Right lobe of liver (tissue), 6 donors: ENCODE results near the gene EXD3. TPM values are rescaled to one million over a fixed set of nuclear protein-coding genes. Genes with fewer than 3 reads are reported as not detected.

Experiments
- ATAC-seq, 4 donors: fragments of 200-7000 bp; cut with Tn5 transposase; one replicate each; pipeline ENCODE4 v1.9.1; 2020; ENCODE audit warnings: mild to moderate bottlenecking in 4 of 4, moderate library complexity in 4 of 4
- DNase-seq, 3 donors: peaks; one replicate each; pipeline ENCODE4 v3.0.0-alpha.2; 2020
- H3K27ac ChIP-seq, 3 donors: fragments of 200-600 bp; one replicate each; pipeline ENCODE4 v1.8.0; 2022
- H3K27me3 ChIP-seq, 2 donors: fragments of 200-600 bp; one replicate each; pipeline ENCODE4 v1.8.0; 2022
- H3K36me3 ChIP-seq, 4 donors: fragments of 200-600 bp; sonication (generic) in 1 of 4; one replicate each; pipeline versions ENCODE4 v1.5.1 to v1.8.0; 2017 to 2022; ENCODE audit warnings: control low read depth in 1 of 4
- H3K4me1 ChIP-seq, 4 donors: fragments of 200-600 bp; sonication (generic) in 1 of 4; one replicate each; pipeline versions ENCODE4 v1.5.1 to v1.8.0; 2017 to 2022; ENCODE audit warnings: control low read depth in 1 of 4
- H3K4me3 ChIP-seq, 3 donors: fragments of 200-600 bp; one replicate each; pipeline ENCODE4 v1.8.0; 2022
- H3K9me3 ChIP-seq, 4 donors: fragments of 200-600 bp; sonication (generic) in 1 of 4; one replicate each; pipeline versions ENCODE4 v1.5.1 to v1.8.0; 2017 to 2022; ENCODE audit warnings: control low read depth in 1 of 4
- CTCF ChIP-seq, 4 donors: fragments of 200-600 bp in 3 of 4; fragments of 450-650 bp in 1 of 4; IDR thresholded peaks; one replicate each; pipeline versions ENCODE4 v1.5.1 to v1.8.0; 2016 to 2022; ENCODE audit warnings: antibody characterized with exemption in 4 of 4, mild to moderate bottlenecking in 2 of 4
- POLR2A ChIP-seq: fragments of 450-650 bp; IDR thresholded peaks from one replicate; pipeline ENCODE4 v1.6.1; 2017; ENCODE audit warnings: antibody characterized with exemption, mild to moderate bottlenecking
- WGBS: methylation state at CpG from one replicate; pipeline ENCODE4 v1.1.6; 2018; ENCODE audit warnings: low coverage, low lambda C conversion rate; ENCODE audit not compliant: insufficient coverage; ENCODE audit errors: missing lambda C conversion rate; 5-methylcytosine and 5-hydroxymethylcytosine counted together
- intact Hi-C, 2 donors: fragments of 100-400 bp; cut with DNase I; formaldehyde crosslinking; loops; one replicate each; pipeline versions ENCODE4 v1.11.2 to v1.14.1; 2022
- total RNA-seq, 6 experiments: library from RNA; depleted of rRNA in 2 of 6; stranded (reverse); fragments of >200 nt in 2 of 6; fragmentation: NEBNext Ultra II Directional in 3 of 6; extraction: Animal tissue kit (Norgen Biotek cat#: 25700) in 3 of 6; gene quantifications; one replicate each; pipeline versions ENCODE4 v1.1.0 to v1.2.4, GENCODE V29; 2016 to 2023
- donor health status: DM: no; HTN: yes; CAD: no.
- donor health status: DM: no; HTN: no; CAD: no.
- donor health status: DM: no; HTN: no; CAD: no.
- donor health status: DM: no; HTN: yes; CAD: no.
- donor health status: DM: no; HTN: yes; CAD: no.

Gene EXD3
- total RNA-seq, 6 experiments from 2014 or later, result 3.3 to 14.4 (median 10.6) TPM

- intact Hi-C loops, result loop anchor here in 1 of 2 donors (10.0 kb wide), 1 partner anchor 95 kb away; no protein-coding TSS in a partner anchor
- no peak for TF ChIP-seq POLR2A
- TF ChIP-seq CTCF (IDR thresholded peaks at IDR 0.05), result no peak
- no peak for ATAC-seq
Measured at GRCh38 chr9:137309368-137310188, 113.4 kb downstream of the EXD3 start.

GRCh38 chr9:137308057-137308619 lies 114.8 kb downstream of the EXD3 start:
- TF ChIP-seq CTCF (IDR thresholded peaks at IDR 0.05) (no peak), POLR2A (no peak)
- H3K9me3 ChIP-seq, result no peaks in the 10 kb centered on the region
- no CpG with 5 or more reads among the region's 20 CpGs for WGBS
- peaks cover 0 to 4% of the 10 kb centered on the region in 2 donors for H3K27me3 ChIP-seq
- intact Hi-C loops, result loop anchor here in 1 of 2 donors (10.0 kb wide), 1 partner anchor 97 kb away; no protein-coding TSS in a partner anchor
- no peaks in the 10 kb centered on the region for H3K36me3 ChIP-seq
- H3K4me1 ChIP-seq, result peaks cover 0 to 5% (median 0%) of the 10 kb centered on the region in 4 donors
- no peak overlapping the region for H3K4me3 ChIP-seq
- ATAC-seq (no peak), DNase-seq (peak in 1 of 3 donors; percentile 33)
- H3K27ac ChIP-seq, result no peak overlapping the region

More at GRCh38 chr9:137309368-137310188, 113.4 kb downstream of the EXD3 start:
- no peaks in the 10 kb centered on the region for H3K27me3 ChIP-seq
- no peaks in the 10 kb centered on the region for H3K9me3 ChIP-seq
- H3K4me1 ChIP-seq, result peaks cover 0 to 5% (median 0%) of the 10 kb centered on the region in 4 donors
- no peak overlapping the region for H3K4me3 ChIP-seq
- H3K27ac ChIP-seq, result no peak overlapping the region
- H3K36me3 ChIP-seq, result no peaks in the 10 kb centered on the region
- peak in 1 of 3 donors; percentile 45 for DNase-seq
- WGBS, result 80% methylated on average over 3 of the region's 15 CpGs

GRCh38 chr9:137307255-137308056 lies 115.5 kb downstream of the EXD3 start:
- no peaks in the 10 kb centered on the region for H3K9me3 ChIP-seq
- TF ChIP-seq CTCF (IDR thresholded peaks at IDR 0.05), result no peak
- TF ChIP-seq POLR2A, result no peak
- peak in 1 of 3 donors; percentile 26 for DNase-seq
- H3K27ac ChIP-seq, result no peak overlapping the region
- intact Hi-C loops, result loop anchor here in 1 of 2 donors (10.0 kb wide), 1 partner anchor 97 kb away; no protein-coding TSS in a partner anchor
- no peaks in the 10 kb centered on the region for H3K36me3 ChIP-seq
- 14% methylated on average over 4 of the region's 30 CpGs for WGBS
- peaks cover 0 to 6% of the 10 kb centered on the region in 2 donors for H3K27me3 ChIP-seq
- H3K4me3 ChIP-seq, result no peak overlapping the region
- ATAC-seq, result no peak
- H3K4me1 ChIP-seq, result peaks cover 0 to 5% (median 0%) of the 10 kb centered on the region in 4 donors

GRCh38 chr9:137306850-137307254 lies 116.1 kb downstream of the EXD3 start:
- Histone ChIP-seq H3K4me3 (no peak overlapping the region), H3K4me1 (peaks cover 0 to 5% (median 0%) of the 10 kb centered on the region in 4 donors), H3K27ac (peak overlapping the region in 1 of 3 donors; percentile 80), H3K27me3 (peaks cover 0 to 6% of the 10 kb centered on the region in 2 donors), H3K36me3 (no peaks in the 10 kb centered on the region), H3K9me3 (no peaks in the 10 kb centered on the region)
- DNase-seq (peak in 2 of 3 donors; percentile 34 to 51), ATAC-seq (peak in 1 of 4 donors; percentile 2)
- TF ChIP-seq POLR2A (no peak), CTCF (IDR thresholded peaks at IDR 0.05) (no peak)
- no CpG with 5 or more reads among the region's 23 CpGs for WGBS
- intact Hi-C loops, result loop anchor here in 1 of 2 donors (10.0 kb wide), 1 partner anchor 98 kb away; no protein-coding TSS in a partner anchor
